Nephron progenitor cell (in vitro differentiated cells): Measurements from ENCODE around the gene LYRM4.

Experiments
- DNase-seq: peaks from one replicate; pipeline ENCODE4 v3.0.0; 2021
- H3K27ac Mint-ChIP-seq: 2 replicates; pipeline ENCODE4 v1.8.0; 2021; ENCODE audit warnings: mild to moderate bottlenecking, moderate library complexity, mixed read lengths
- H3K27me3 Mint-ChIP-seq: 2 replicates; pipeline ENCODE4 v1.8.0; 2021; ENCODE audit warnings: mild to moderate bottlenecking, low read depth, mixed read lengths; ENCODE audit not compliant: poor library complexity
- H3K36me3 Mint-ChIP-seq: 2 replicates; pipeline ENCODE4 v1.8.0; 2021; ENCODE audit warnings: low read depth, mixed read lengths
- H3K4me1 Mint-ChIP-seq: 2 replicates; pipeline ENCODE4 v1.8.0; 2021; ENCODE audit warnings: mixed read lengths
- H3K4me3 Mint-ChIP-seq: 2 replicates; pipeline ENCODE4 v1.8.0; 2021; ENCODE audit warnings: mild to moderate bottlenecking, moderate library complexity, mixed read lengths
- H3K9me3 Mint-ChIP-seq: 2 replicates; pipeline ENCODE4 v1.8.0; 2021; ENCODE audit warnings: mild to moderate bottlenecking, moderate library complexity, mixed read lengths
- TF ChIP-seq, protein P1 (sequence below): fragments of 200-600 bp; sonication (generic); IDR thresholded peaks from 2 replicates; pipeline ENCODE4 v1.5.0; 2021; ENCODE audit warnings: antibody characterized with exemption

The LYRM4 gene

DNA sequence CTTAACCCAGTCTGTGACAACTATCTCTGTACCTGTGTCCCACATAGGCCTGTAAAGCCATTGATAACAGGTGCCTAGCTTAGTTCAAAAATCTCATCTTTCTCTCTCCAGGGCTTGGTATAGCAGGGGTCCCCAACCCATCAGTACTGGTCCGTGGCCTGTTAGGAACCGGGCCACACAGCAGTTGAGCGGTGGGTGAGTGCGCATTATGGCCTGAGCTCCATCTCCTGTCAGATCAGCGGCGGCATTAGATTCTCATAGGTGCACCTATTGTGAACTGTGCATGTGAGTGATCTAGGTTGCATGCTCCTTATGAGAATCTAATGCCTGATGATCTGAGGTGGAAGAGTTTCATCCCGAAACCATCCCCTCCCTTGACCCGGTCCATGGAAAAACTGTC is 3.4 kb downstream of the LYRM4 start:
- Mint-ChIP-seq H3K27me3 (no peaks in the 10 kb centered on the region), H3K9me3 (peaks cover 4% of the 10 kb centered on the region), H3K36me3 (peaks cover 60% of the 10 kb centered on the region), H3K4me3 (no peak overlapping the region), H3K27ac (peak overlapping the region; percentile 39), H3K4me1 (peaks cover 20% of the 10 kb centered on the region)
- no peak for DNase-seq
- TF ChIP-seq, protein P1, sequence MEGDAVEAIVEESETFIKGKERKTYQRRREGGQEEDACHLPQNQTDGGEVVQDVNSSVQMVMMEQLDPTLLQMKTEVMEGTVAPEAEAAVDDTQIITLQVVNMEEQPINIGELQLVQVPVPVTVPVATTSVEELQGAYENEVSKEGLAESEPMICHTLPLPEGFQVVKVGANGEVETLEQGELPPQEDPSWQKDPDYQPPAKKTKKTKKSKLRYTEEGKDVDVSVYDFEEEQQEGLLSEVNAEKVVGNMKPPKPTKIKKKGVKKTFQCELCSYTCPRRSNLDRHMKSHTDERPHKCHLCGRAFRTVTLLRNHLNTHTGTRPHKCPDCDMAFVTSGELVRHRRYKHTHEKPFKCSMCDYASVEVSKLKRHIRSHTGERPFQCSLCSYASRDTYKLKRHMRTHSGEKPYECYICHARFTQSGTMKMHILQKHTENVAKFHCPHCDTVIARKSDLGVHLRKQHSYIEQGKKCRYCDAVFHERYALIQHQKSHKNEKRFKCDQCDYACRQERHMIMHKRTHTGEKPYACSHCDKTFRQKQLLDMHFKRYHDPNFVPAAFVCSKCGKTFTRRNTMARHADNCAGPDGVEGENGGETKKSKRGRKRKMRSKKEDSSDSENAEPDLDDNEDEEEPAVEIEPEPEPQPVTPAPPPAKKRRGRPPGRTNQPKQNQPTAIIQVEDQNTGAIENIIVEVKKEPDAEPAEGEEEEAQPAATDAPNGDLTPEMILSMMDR: no peak

DNA sequence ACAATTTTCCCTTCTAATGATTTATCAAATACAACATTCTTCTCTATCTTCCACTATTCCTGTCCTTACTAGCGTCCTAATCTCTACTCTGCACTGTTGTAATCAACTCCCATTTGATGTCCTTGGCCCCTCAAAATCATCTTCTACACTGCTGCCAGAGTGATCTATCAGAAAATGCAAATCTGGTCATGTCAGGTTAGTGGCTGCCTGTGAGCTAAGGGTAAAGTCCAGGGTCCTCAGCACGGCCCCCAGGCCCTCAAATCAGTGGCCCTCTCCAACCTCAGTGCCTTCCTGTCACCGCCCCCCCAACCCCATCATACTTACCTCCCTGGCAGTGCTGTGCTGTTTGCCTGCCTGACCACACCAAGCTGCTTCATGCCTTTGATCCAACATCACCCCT is 3.8 kb downstream of the LYRM4 start:
- Mint-ChIP-seq H3K27me3 (no peaks in the 10 kb centered on the region), H3K4me3 (no peak overlapping the region), H3K4me1 (peaks cover 18% of the 10 kb centered on the region), H3K36me3 (peaks cover 65% of the 10 kb centered on the region), H3K9me3 (peaks cover 4% of the 10 kb centered on the region), H3K27ac (no peak overlapping the region)
- DNase-seq: no peak
- TF ChIP-seq, protein P1: no peak

DNA sequence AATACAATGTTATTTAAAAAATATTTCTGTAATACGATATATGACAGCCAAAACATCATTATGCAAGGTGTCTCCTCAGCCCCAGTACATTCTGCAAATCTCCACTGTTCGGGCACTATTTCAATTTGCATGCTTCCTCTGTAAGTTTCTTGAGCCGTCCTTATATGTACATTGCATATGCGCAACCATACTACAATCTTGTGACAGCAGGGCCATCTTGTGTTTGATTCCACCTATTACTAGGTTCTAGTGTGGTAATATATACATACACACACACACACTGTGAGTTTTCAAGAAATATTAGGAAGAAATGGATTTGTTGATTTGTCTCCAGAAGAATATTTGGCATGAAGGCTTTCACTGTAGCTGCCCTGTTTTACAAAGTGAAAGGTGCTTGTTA is 9.8 kb downstream of the LYRM4 start:
- Mint-ChIP-seq H3K4me1 (peaks cover 15% of the 10 kb centered on the region), H3K27me3 (peaks cover 2% of the 10 kb centered on the region), H3K4me3 (no peak overlapping the region), H3K36me3 (peaks cover 47% of the 10 kb centered on the region), H3K27ac (no peak overlapping the region), H3K9me3 (peaks cover 8% of the 10 kb centered on the region)
- DNase-seq: no peak
- TF ChIP-seq, protein P1: no peak

DNA sequence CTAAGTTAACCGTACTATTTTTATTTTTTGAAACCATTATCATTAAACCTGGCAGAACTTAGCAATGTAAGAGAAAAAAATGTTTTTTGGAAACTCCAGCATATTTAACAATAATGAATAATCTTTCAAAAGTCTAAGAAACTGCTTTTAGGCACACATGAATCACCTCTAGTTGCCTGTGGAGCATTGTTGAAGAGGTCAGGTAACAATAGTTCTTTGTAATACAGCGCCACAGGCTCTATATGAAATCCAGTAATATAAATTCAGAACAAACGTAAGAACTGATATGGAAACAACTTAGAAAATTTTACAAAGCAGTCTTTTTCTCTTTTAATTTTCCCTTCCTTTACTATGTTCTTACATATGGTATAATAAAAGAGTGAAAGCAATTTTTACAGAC is 10.3 kb downstream of the LYRM4 start:
- no peak for DNase-seq
- Mint-ChIP-seq H3K4me1 (peaks cover 19% of the 10 kb centered on the region), H3K27ac (no peak overlapping the region), H3K4me3 (no peak overlapping the region), H3K36me3 (peaks cover 45% of the 10 kb centered on the region), H3K27me3 (peaks cover 2% of the 10 kb centered on the region), H3K9me3 (peaks cover 8% of the 10 kb centered on the region)
- TF ChIP-seq, protein P1: no peak

DNA sequence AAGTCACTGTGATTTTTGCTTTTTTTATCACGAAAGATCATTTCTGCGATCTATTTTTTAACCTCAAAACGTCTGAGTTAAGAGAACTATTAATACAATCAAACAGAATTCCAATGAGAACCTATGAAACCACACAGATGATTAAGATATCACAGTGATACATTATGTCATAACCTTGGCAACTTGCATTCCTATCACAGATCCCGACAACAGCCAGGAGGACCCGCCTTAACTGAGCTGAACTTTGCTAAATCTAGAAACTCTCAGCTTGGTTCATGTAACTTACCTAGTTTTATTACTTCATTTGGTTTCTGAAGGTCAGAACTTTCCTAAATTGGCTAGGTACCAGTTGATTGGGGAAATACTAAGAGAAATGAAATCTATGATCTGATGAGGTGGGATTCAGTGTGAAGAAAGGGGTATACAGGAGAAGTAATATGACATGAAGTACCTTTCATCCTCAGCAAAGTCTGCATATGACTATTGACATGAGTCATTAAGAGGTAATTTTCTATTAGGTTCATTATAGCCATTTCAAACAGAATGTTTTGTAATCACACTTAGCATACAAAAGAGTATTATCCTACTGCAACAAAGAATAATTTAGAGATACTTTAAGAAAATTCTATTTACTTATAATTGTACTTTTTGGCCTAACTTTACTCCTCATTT is 11.2 kb downstream of the LYRM4 start:
- H3K4me1 Mint-ChIP-seq: peaks cover 21% of the 10 kb centered on the region
- peaks cover 4% of the 10 kb centered on the region for H3K27me3 Mint-ChIP-seq
- no peak overlapping the region for H3K4me3 Mint-ChIP-seq
- H3K27ac Mint-ChIP-seq: no peak overlapping the region
- DNase-seq: no peak
- peaks cover 8% of the 10 kb centered on the region for H3K9me3 Mint-ChIP-seq
- TF ChIP-seq, protein P1: no peak
- H3K36me3 Mint-ChIP-seq: peaks cover 38% of the 10 kb centered on the region
